ENCODE results near the gene JAM2. TPM values are rescaled to one million over a fixed set of nuclear protein-coding genes. Genes with fewer than 3 reads are reported as not detected.
"Not testable (repeated sequence)": the region's sequence is repeated elsewhere in the genome, so short reads cannot be mapped to it uniquely, and the experiment has no call there.

Gene JAM2
- total and polyA plus RNA-seq, 10 of the 15 experiments (the other 5 are each of a cell fraction or from before 2014, with no cell fraction given): 2.1 to 30.4 (median 8.6) TPM

DNA sequence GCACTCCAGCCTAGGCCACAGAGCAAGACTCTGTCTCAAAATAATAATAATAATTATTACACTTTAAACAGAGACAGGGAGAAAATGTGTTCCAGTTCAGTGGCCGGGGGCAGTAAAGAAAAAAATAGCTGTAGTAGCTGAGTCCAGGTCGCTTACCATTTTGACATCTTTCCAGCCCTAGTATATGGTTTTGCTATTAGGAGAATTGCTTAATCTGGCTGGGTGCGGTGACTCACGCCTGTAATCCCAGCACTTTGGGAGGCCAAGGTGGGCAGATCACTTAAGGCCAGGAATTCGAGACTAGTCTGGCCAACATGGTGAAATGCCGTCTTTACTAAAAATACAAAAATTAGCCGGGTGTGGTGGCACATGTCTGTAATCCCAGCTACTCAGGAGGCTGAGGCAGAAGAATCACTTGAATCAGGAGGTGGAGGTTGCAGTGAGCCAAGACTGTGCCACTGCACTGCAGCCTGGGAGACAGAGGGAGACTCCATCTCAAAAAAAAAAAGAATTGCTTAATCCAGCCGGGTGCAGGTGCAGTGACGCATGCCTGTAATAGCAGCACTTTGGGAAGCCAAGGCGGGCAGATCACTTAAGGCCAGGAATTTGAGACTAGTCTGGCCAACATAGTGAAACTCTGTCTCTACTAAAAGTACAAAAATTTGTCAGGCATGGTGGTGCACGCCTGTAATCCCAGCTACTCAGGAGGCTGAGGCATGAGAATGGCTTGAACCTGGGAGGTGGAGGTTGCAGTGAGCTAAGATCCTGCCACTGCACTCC lies 13.1 kb upstream of the JAM2 start:
- H4K20me1 ChIP-seq (ENCODE audit: control insufficient read depth, insufficient read depth); H3K4me1 ChIP-seq (ENCODE audit: control insufficient read depth, insufficient read depth, low read length); H3K27ac ChIP-seq (ENCODE audit: control insufficient read depth, insufficient read depth); H3K79me2 ChIP-seq (ENCODE audit: control insufficient read depth, insufficient read depth, low read length); ATAC-seq; H3K36me3 ChIP-seq (ENCODE audit: control insufficient read depth in 2 of 2, insufficient read depth in 2 of 2, low read length in 1 of 2); BruUV-seq (replicated peaks); FAIRE-seq; H3K4me2 ChIP-seq (ENCODE audit: control insufficient read depth, insufficient read depth); SMC1A ChIA-PET (ENCODE audit: uncharacterized antibody, unreplicated experiment); H3K9me3 ChIP-seq (replicated peaks; ENCODE audit: control insufficient read depth, insufficient read depth, low read length); RAD21 ChIA-PET (ENCODE audit: unreplicated experiment); H3K27me3 ChIP-seq (replicated peaks in 1 of 2; ENCODE audit: control insufficient read depth in 2 of 2, insufficient read depth in 2 of 2, low read length in 1 of 2); POLR2A ChIA-PET; DNase-seq (ENCODE audit: low read depth, low spot score); intact Hi-C loops (cut with micrococcal nuclease; ENCODE audit: unreplicated experiment); H2AFZ ChIP-seq (ENCODE audit: control insufficient read depth, low read depth, low read length); in situ Hi-C loops (cut with MboI); H3K4me3 ChIP-seq; H3K9ac ChIP-seq (ENCODE audit: control insufficient read depth, insufficient read depth, low read length): not testable (repeated sequence)
- CTCF ChIA-PET: interaction anchor here (2.2 kb wide), 1 partner anchor 18 kb away, joined by 9 read pairs; no protein-coding TSS in a partner anchor
- 72% methylated on average over 11 of the region's 11 CpGs for WGBS (ENCODE audit: insufficient coverage, insufficient replicate concordance, low lambda C conversion rate, missing lambda C conversion rate)

DNA sequence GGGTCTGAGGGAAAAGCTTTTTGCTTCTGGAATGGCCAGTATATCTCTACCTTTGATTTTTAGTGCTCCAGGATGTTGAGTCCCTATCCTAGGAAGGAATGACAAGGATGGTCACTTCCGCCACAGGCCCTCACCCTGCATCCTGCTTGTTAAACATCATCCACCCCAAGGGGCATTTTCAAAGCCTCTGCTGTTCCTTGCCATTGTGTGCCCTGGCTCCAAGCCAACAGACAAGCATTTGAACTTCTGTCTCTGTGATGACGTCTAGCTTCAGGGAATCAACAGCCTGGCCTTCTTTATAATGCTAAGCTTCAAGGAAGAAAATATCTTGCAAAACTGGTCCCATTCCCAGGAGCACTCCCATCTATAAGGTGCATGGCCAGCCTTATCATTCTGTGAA lies 12.3 kb upstream of the JAM2 start:
- no peaks in the 10 kb centered on the region; a peak in 1 of 4 replicates for H3K27me3 ChIP-seq (replicated peaks in 1 of 2; ENCODE audit: control insufficient read depth in 2 of 2, insufficient read depth in 2 of 2, low read length in 1 of 2)
- no peak for DNase-seq (ENCODE audit: low read depth, low spot score)
- 46% methylated on average over 2 of the region's 2 CpGs for WGBS (ENCODE audit: insufficient coverage, insufficient replicate concordance, low lambda C conversion rate, missing lambda C conversion rate)
- no peak overlapping the region for H3K27ac ChIP-seq (ENCODE audit: control insufficient read depth, insufficient read depth)
- FAIRE-seq: no peak
- H2AFZ ChIP-seq (ENCODE audit: control insufficient read depth, low read depth, low read length): no peak overlapping the region
- H3K4me1 ChIP-seq (ENCODE audit: control insufficient read depth, insufficient read depth, low read length): no peaks in the 10 kb centered on the region
- no peak for ATAC-seq
- no peaks in the 10 kb centered on the region for H3K79me2 ChIP-seq (ENCODE audit: control insufficient read depth, insufficient read depth, low read length)
- no TSS peak for BruUV-seq (replicated peaks)
- ChIA-PET POLR2A (no interaction called here), SMC1A (ENCODE audit: uncharacterized antibody, unreplicated experiment) (interaction anchor here (1.9 kb wide), 1 partner anchor 17 kb away, joined by 6 read pairs; no protein-coding TSS in a partner anchor), RAD21 (ENCODE audit: unreplicated experiment) (no interaction called here), CTCF (interaction anchor here (0.9 to 2.2 kb wide), 2 partner anchors 14 to 18 kb away, joined by 5 to 9 read pairs; no protein-coding TSS in a partner anchor)
- no peak overlapping the region for H3K9ac ChIP-seq (ENCODE audit: control insufficient read depth, insufficient read depth, low read length)
- in situ Hi-C loops (cut with MboI): no loop called here
- no peaks in the 10 kb centered on the region for H4K20me1 ChIP-seq (ENCODE audit: control insufficient read depth, insufficient read depth)
- no peak overlapping the region for H3K4me3 ChIP-seq
- H3K9me3 ChIP-seq (replicated peaks; ENCODE audit: control insufficient read depth, insufficient read depth, low read length): no peaks in the 10 kb centered on the region
- no peaks in the 10 kb centered on the region for H3K36me3 ChIP-seq (ENCODE audit: control insufficient read depth in 2 of 2, insufficient read depth in 2 of 2, low read length in 1 of 2)
- no peak overlapping the region for H3K4me2 ChIP-seq (ENCODE audit: control insufficient read depth, insufficient read depth)
- no peak for TF ChIP-seq CREB1 (IDR thresholded peaks at IDR 0.05; ENCODE audit: low read depth)
- no peak for TF ChIP-seq POLR2AphosphoS2 (IDR thresholded peaks at IDR 0.05; ENCODE audit: low read depth, low read length)
- TF ChIP-seq HDAC6 (IDR thresholded peaks at IDR 0.05; ENCODE audit: unreplicated experiment): no peak
- no peak for TF ChIP-seq RUNX3 (IDR thresholded peaks at IDR 0.05; ENCODE audit: low read length)
- no peak for TF ChIP-seq NR2F1 (conservative IDR thresholded peaks at IDR 0.05)
- TF ChIP-seq, protein P1, sequence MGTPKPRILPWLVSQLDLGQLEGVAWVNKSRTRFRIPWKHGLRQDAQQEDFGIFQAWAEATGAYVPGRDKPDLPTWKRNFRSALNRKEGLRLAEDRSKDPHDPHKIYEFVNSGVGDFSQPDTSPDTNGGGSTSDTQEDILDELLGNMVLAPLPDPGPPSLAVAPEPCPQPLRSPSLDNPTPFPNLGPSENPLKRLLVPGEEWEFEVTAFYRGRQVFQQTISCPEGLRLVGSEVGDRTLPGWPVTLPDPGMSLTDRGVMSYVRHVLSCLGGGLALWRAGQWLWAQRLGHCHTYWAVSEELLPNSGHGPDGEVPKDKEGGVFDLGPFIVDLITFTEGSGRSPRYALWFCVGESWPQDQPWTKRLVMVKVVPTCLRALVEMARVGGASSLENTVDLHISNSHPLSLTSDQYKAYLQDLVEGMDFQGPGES (IDR thresholded peaks at IDR 0.05): no peak
- no peak for TF ChIP-seq CEBPB (IDR thresholded peaks at IDR 0.05; ENCODE audit: borderline replicate concordance in 1 of 2, low read depth in 2 of 2, low read length in 2 of 2)
- TF ChIP-seq NFYB (IDR thresholded peaks at IDR 0.05; ENCODE audit: insufficient read depth, low read depth, low read length): no peak
- TF ChIP-seq HCFC1 (IDR thresholded peaks at IDR 0.05; ENCODE audit: low read length): no peak
- no peak for TF ChIP-seq HDGF (IDR thresholded peaks at IDR 0.05)
- TF ChIP-seq BACH1 (IDR thresholded peaks at IDR 0.05; ENCODE audit: borderline replicate concordance): no peak
- TF ChIP-seq TBL1XR1 (IDR thresholded peaks at IDR 0.05; ENCODE audit: low read depth, low read length): no peak
- TF ChIP-seq POLR2AphosphoS5 (IDR thresholded peaks at IDR 0.05; ENCODE audit: low read length): no peak
- TF ChIP-seq TAF1 (IDR thresholded peaks at IDR 0.05; ENCODE audit: borderline replicate concordance, low read depth, low read length): no peak
- no peak for TF ChIP-seq FOXK2 (IDR thresholded peaks at IDR 0.05)
- TF ChIP-seq IKZF1 (conservative IDR thresholded peaks at IDR 0.05): no peak
- intact Hi-C loops (cut with micrococcal nuclease; ENCODE audit: unreplicated experiment): no loop called here
